ENCODE data around the gene STAP2.

STAP2 gene

DNA sequence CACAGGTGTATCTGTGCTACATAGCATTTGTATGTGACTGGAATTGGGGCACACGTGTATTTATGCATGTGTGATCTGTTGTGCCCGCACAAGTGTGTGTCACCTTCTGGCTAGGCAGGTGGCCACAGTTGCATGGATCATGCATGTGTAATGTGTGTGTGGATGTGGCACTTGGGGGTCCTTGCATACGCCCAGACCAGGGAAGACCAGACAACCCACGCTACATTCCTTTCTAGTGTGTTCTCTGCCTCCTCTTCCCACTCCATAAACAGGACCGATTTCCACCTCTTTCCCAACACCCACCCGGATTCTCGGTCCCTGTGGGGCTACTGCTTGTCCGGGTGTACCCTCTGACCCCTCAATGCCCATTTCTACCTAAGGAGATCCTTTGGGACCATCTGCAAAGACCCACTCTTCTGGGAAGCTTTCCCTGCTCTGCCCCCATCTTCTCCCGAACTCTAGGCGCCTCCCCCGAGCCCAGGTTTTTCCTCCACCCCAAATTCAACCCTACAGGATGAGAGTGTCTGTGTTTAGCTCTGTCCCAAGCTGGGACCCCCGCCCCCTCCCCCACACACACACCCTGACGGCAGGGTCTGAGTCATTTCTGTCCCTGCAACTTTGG lies 12.3 kb downstream of the STAP2 start:
- no peak for DNase-seq

DNA sequence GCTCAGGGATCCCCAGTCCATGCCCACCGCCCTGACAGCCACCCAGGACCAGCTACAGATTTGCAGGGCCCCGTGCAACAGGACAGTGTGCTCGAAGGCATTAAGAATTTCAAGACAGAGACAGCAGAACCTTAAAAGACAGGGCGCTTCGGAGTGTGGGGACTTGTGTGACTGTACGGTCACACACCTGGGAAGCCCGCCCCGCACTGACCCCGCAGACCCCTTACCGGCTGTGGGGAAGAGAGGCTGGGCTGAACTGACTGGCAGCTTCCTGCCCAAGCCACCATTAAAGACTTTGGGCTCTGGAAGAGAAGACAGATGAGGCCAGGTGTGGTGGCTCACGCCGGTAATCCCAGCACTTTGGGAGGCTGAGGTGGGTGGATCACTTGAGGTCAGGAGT lies 14.4 kb downstream of the STAP2 start:
- no peak for DNase-seq

- no peak for DNase-seq
These were observed 14.9 kb downstream of the STAP2 start for GRCh38 chr19:4323692-4324091.

DNA sequence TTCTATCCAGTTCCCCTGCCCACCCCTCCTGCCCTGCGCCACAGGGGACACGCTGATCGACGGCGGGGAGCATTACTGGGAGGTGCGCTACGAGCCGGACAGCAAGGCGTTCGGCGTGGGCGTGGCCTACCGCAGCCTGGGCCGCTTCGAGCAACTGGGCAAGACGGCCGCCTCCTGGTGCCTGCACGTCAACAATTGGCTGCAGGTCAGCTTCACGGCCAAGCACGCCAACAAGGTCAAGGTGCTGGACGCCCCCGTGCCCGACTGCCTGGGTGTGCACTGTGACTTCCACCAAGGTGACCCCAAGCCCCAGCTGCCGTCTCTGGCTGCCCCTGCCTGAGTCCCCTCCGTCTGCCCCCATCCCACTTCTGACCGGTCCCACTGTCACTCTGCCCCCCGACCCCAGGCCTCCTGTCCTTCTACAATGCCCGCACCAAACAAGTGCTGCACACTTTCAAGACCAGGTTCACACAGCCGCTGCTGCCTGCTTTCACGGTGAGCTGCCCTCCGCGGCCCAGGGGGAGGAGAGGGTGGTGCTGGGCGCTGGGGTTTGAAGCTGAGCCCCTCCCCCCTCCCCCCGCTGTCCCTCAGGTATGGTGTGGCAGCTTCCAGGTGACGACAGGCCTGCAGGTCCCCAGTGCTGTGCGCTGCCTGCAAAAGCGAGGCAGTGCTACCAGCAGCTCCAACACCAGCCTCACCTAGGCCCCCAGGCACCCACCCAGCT lies 15.5 kb downstream of the STAP2 start:
- DNase-seq = no peak

- DNase-seq = no peak
These were observed 18.2 kb downstream of the STAP2 start for GRCh38 chr19:4320419-4320818.

- no peak for DNase-seq
These were observed 19.4 kb downstream of the STAP2 start for GRCh38 chr19:4319067-4319718.

GRCh38 chr19:4318460-4318859 lies 20.2 kb downstream of the STAP2 start:
- no peak for DNase-seq

GRCh38 chr19:4316956-4317355 lies 21.7 kb downstream of the STAP2 start:
- DNase-seq = no peak

DNA sequence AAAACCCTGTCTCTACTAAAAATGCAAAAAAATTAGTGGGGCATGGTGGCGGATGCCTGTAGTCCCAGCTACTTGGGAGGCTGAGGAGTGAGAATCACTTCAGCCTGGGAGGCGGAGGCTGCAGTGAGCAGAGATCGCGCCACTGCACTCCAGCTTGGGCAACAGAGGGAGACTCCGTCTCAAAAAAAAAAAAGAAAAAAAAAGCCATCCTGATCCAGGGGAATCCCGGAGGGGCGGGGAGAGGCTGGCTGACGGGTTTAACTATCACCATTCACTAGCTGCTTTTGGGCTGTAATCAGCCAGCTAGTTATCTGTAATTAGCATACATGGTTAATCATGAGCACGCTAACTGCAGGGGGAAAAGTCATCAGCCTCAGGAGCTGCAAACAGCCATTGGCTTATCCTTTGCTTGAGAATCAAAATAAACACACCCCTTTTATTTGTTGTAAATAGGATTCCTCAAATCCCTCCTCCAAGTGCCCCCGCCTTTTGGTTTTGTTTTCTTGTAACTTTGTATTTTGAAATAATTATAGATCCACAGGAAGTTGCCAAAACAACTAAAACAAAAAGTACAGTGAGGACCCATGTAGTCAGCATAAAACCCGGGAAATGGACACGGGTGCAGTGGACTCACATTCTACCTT lies 24.7 kb downstream of the STAP2 start:
- no peak for DNase-seq

- DNase-seq = no peak
These were observed 28.1 kb downstream of the STAP2 start for GRCh38 chr19:4310247-4311121.

DNA sequence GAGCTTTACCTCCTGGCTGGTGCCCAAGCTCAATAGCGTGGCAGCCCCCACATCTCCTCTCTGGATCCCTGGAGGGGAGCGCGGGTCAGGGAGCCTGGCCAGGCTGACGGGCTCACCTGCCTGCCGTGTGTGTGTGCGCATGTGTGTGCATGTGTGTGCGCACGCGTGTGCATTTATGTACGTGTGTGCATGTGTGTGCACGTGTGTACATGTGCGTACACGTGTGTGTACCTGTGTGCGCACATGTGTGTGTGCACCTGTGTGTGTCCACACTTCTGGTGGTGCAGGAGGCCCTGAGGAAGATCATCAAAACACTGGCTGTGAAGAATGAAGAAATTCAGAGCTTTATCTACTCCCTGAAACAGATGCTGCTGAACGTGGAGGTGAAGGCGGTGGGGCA lies 33.0 kb downstream of the STAP2 start:
- no peak for DNase-seq

DNA sequence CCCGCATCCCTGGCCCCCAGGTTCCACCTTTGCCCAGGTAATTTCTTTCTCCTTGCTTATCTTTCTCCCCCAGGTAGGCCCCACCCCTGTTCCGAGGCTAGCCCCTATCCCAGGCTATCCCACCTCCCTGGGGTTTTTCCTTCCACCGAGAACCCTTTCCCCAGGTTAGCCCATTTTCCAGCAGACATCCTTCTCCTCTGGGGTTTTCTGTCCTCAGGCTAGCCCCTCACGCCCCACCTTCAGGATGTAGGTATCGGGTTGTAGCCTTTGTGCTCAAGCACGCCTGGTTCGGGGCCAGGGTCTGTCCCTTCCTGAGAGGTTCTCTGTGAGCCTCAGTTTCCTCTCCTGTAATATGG lies 33.4 kb downstream of the STAP2 start:
- no peak for DNase-seq

GRCh38 chr19:4304538-4305256 lies 33.9 kb downstream of the STAP2 start, which contains the start of gene FSD1:
Gene FSD1 (plus strand): TSS chr19:4304598. CDS start chr19:4304747, 149 bp downstream.
- DNase-seq = no peak

DNA sequence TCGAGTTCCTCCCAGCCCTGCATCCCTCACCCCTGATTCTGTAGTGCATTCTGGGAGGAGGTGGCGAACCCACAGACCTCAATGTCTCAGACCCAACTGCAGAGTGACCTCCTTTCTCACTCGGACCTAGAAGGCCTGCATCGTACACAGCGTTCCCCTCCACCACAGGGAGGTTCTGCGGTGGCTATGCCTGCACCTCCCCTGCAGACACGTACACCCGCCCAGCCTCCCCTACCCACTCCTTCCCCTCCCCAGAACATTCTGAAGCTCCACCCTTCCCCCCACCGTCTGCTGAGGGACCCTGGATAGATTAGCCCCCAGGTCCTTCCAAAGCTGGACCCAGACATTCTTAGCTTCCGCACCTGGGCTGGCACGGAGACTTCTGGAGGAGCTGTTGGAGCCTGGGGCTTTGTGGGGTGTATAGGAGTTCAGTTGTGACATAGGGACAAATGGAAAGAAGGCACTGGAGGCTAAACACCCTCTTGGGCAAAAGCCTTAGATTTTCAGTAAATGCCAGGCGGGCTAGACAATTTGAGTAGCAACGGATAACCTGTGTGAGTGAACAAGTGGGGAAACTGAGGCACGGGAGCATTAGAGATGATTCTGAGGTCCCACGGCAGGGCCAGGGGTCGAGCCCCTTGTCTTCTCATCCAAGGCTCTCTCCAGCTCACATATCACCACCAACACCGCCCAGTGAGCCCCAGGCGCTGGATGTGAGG lies 34.6 kb downstream of the STAP2 start:
- no peak for DNase-seq

- DNase-seq = no peak
These were observed 36.4 kb downstream of the STAP2 start, which contains the start of gene TMIGD2 for GRCh38 chr19:4302243-4302640. Gene TMIGD2 (minus strand): TSS chr19:4302389. CDS start chr19:4302385, 4 bp downstream.

DNA sequence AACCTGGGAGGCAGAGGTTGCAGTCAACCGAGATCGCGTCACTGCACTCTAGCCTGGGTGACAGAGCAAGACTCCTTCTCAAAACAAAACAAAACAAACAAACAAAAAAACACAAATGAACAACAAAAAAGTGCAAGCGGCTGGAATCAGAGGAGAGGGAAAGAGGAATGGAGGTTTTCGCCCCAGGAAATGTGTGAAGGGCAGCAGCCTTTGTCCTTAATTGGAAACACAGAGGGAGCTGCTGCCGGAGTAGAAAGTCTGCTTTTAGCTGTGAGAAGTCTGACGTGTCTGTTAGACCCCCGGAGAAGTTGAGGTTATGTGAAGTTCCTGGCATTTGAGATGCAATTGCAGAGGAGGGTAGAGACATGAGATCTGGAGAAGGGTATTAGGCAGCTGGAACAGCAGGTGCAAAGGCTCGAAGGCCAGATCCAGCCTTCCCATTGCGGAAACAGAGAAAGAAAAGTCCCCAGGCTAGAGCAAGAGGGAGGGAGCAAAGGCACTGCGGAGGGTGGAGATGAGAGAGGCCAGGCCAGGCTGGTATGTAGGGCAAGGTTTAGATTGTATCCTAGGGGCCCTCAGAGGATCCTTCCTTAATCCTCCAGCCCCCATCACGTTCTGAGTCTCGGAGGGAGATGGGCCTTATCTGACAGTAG lies 36.9 kb downstream of the STAP2 start:
- no peak for DNase-seq

GRCh38 chr19:4300589-4300988 lies 38.0 kb downstream of the STAP2 start:
- no peak for DNase-seq

DNA sequence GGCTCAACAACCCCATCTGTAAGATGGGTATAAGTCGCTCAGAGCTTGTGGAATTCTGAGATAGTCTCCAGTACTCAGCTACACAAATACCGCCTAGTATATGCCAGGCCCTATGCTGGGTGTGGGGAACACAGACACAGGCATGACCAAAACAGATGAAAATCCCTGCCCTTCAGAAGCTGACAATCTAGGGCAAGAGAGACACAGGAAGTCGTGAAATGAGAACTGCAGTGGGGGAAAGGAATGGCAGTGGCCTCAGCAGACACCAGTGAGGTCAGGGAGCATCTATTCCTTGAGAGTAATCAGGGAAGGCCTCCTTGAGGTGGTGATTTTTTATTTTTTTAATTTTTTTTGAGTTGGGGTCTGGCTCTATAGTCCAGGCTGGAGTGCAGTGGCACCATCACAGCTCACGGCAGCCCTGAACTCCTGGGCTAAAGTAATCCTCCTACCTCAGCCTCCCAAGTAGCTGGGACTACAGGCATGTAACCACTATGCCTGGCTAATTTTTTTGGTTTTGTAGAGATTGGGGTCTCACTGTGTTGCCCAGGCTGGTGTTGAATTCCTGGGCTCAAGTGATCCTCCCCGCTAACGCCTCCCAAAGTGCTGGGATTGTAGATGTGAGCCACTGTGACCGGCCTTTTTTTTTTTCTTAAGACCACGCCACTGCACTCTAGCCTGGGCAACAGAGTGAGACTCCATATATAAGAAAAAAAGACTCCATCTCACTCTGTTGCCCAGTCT lies 39.6 kb downstream of the STAP2 start:
- DNase-seq = no peak

DNA sequence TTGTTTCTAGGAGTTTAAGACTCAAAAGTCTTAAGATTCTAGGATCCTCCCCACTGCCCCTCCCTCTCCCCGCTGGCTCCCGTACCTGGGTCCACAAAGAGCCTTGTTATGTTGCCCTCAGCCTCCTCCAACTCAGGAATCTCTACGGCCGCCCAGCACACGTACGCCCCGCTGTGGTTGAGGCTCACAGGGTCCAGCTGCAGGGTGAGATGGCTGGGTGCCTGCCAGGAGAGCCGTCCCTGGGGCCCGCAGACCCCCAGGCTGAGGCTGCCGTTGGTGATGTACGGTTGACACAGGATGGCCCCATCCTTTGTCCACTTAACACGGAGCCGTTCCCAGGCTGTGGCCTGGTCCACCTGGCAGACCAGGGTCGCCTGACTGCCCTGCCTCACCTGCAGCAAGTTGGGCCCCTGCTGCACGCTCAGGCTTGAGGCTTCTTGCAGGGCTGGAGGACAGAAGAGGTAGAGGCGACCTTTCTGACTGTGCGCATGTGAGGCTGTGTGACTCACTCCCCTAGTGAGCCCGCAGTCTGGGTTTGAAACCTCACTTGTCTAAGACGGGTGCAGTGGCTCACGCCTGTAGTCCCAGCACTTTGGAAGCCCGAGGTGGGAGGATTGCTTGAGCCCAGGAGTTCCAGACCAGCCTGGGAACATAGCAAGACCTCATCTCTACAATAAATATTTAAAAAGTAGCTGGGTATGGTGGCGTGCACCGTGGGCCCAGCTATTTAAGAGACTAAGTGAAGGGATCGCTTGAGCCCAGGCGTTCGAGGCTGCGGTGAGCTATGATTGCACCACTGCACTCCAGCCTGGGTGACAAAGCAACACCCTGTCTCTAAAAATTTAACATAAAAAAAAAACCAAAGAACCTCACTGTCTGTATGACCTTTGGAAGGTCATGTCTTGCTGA lies 40.5 kb downstream of the STAP2 start:
- no peak for DNase-seq

All from NCI-H524 treated with DMSO at 0.1 percent for 48 hours (cell line).